ENCODE data around the gene KLHL29. TPM values are rescaled to one million over a fixed set of nuclear protein-coding genes. Genes with fewer than 3 reads are reported as not detected.
"Not testable (repeated sequence)": the region's sequence is repeated elsewhere in the genome, so short reads cannot be mapped to it uniquely, and the experiment has no call there.

The KLHL29 gene
- total RNA-seq, 1 experiment from 2014 or later = 7.7 TPM

DNA sequence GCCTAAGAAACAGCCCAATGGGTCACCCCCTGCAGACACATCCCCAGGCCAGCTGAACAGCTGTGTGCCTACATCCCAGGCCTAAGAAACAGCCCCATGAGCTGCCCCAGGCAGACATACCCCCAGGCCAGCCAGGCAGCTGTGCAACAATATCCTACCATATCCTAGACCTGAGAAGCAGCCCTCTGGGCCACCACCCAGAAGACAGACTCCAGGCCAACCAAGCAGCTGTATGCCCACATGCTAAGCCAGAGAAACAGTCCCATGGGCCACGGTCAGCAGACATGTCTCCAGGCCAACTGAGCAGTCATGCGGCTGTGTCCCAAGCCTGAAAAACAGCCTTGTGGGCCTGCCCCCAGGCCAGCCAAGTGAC is 336.5 kb downstream of the KLHL29 start:
- H3K9me3 ChIP-seq (ENCODE audit: control insufficient read depth, insufficient read depth, low read depth, low read length) = peaks cover 17% of the 10 kb centered on the region
- H3K27ac ChIP-seq (ENCODE audit: low read length) = no peak overlapping the region
- no peak for ATAC-seq
- intact Hi-C loops (cut with micrococcal nuclease; ENCODE audit: unreplicated experiment) (no loop called here), in situ Hi-C loops (cut with HindIII; ENCODE audit: low pct_unique_long_range_greater_than_20kb, low sequenced_read_pairs) (no loop called here)
- BruUV-seq (replicated peaks) = no TSS peak
- H3K4me1 ChIP-seq (ENCODE audit: control insufficient read depth, insufficient read depth, low read length) = no peaks in the 10 kb centered on the region
- ChIA-PET POLR2A (no interaction called here), CTCF (no interaction called here)
- no peak overlapping the region for H3K4me3 ChIP-seq (ENCODE audit: low read depth in 2 of 2, low read length in 2 of 2)
- TF ChIP-seq, protein P1, sequence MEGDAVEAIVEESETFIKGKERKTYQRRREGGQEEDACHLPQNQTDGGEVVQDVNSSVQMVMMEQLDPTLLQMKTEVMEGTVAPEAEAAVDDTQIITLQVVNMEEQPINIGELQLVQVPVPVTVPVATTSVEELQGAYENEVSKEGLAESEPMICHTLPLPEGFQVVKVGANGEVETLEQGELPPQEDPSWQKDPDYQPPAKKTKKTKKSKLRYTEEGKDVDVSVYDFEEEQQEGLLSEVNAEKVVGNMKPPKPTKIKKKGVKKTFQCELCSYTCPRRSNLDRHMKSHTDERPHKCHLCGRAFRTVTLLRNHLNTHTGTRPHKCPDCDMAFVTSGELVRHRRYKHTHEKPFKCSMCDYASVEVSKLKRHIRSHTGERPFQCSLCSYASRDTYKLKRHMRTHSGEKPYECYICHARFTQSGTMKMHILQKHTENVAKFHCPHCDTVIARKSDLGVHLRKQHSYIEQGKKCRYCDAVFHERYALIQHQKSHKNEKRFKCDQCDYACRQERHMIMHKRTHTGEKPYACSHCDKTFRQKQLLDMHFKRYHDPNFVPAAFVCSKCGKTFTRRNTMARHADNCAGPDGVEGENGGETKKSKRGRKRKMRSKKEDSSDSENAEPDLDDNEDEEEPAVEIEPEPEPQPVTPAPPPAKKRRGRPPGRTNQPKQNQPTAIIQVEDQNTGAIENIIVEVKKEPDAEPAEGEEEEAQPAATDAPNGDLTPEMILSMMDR (IDR thresholded peaks at IDR 0.05) = no peak
- no peak for TF ChIP-seq POLR2AphosphoS5 (IDR thresholded peaks at IDR 0.05; ENCODE audit: low read depth, low read length)
- TF ChIP-seq SIN3A (IDR thresholded peaks at IDR 0.05; ENCODE audit: borderline replicate concordance, insufficient read depth, low read depth, low read length) = no peak
- TF ChIP-seq, protein P2, sequence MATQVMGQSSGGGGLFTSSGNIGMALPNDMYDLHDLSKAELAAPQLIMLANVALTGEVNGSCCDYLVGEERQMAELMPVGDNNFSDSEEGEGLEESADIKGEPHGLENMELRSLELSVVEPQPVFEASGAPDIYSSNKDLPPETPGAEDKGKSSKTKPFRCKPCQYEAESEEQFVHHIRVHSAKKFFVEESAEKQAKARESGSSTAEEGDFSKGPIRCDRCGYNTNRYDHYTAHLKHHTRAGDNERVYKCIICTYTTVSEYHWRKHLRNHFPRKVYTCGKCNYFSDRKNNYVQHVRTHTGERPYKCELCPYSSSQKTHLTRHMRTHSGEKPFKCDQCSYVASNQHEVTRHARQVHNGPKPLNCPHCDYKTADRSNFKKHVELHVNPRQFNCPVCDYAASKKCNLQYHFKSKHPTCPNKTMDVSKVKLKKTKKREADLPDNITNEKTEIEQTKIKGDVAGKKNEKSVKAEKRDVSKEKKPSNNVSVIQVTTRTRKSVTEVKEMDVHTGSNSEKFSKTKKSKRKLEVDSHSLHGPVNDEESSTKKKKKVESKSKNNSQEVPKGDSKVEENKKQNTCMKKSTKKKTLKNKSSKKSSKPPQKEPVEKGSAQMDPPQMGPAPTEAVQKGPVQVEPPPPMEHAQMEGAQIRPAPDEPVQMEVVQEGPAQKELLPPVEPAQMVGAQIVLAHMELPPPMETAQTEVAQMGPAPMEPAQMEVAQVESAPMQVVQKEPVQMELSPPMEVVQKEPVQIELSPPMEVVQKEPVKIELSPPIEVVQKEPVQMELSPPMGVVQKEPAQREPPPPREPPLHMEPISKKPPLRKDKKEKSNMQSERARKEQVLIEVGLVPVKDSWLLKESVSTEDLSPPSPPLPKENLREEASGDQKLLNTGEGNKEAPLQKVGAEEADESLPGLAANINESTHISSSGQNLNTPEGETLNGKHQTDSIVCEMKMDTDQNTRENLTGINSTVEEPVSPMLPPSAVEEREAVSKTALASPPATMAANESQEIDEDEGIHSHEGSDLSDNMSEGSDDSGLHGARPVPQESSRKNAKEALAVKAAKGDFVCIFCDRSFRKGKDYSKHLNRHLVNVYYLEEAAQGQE (IDR thresholded peaks at IDR 0.05; ENCODE audit: insufficient read depth in 1 of 2, low read depth in 2 of 2, low read length in 1 of 2) = no peak
- no peak for TF ChIP-seq TCF7L2 (IDR thresholded peaks at IDR 0.05; ENCODE audit: low read depth, low read length)
- DNase-seq (ENCODE audit: low read depth, low spot score) = no peak
- H3K36me3 ChIP-seq (ENCODE audit: control insufficient read depth, insufficient read depth, low read length) = no peaks in the 10 kb centered on the region
- no peaks in the 10 kb centered on the region for H3K27me3 ChIP-seq (ENCODE audit: control insufficient read depth, insufficient read depth, low read length)

DNA sequence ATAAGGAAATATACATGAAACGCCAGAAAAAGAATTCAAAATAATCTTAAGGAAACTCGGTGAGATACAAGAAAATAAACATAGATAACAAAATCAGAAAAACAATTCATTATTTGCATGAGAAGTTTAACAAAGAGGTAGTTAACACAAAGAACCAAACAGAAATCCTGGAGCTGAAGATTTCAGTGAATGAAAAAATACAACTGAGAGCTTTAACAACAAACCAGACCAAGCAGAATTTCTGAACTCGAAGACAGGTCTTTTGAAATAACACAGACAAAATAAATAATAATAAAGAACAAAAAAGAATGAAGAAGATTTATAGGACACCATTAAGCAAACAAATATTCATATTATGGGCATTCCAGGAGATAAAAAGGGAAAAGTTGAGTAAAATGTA is 337.3 kb downstream of the KLHL29 start:
- ChIA-PET POLR2A (interaction anchor here (0.6 kb wide), 1 partner anchor 40 kb away, joined by 3 read pairs; no protein-coding TSS in a partner anchor), CTCF (no interaction called here)
- TF ChIP-seq POLR2AphosphoS5 (IDR thresholded peaks at IDR 0.05; ENCODE audit: low read depth, low read length) (no peak), TCF7L2 (IDR thresholded peaks at IDR 0.05; ENCODE audit: low read depth, low read length) (no peak), SIN3A (IDR thresholded peaks at IDR 0.05; ENCODE audit: borderline replicate concordance, insufficient read depth, low read depth, low read length) (no peak)
- TF ChIP-seq, protein P1 (IDR thresholded peaks at IDR 0.05) = no peak
- TF ChIP-seq, protein P2 (IDR thresholded peaks at IDR 0.05; ENCODE audit: insufficient read depth in 1 of 2, low read depth in 2 of 2, low read length in 1 of 2) = no peak
- H3K27ac ChIP-seq (ENCODE audit: low read length) = no peak overlapping the region
- H3K9me3 ChIP-seq (ENCODE audit: control insufficient read depth, insufficient read depth, low read depth, low read length) = peaks cover 17% of the 10 kb centered on the region
- no peak overlapping the region for H3K4me3 ChIP-seq (ENCODE audit: low read depth in 2 of 2, low read length in 2 of 2)
- intact Hi-C loops (cut with micrococcal nuclease; ENCODE audit: unreplicated experiment) = no loop called here
- H3K4me1 ChIP-seq (ENCODE audit: control insufficient read depth, insufficient read depth, low read length) = no peaks in the 10 kb centered on the region
- in situ Hi-C loops (cut with HindIII; ENCODE audit: low pct_unique_long_range_greater_than_20kb, low sequenced_read_pairs) = no loop called here
- no peaks in the 10 kb centered on the region for H3K36me3 ChIP-seq (ENCODE audit: control insufficient read depth, insufficient read depth, low read length)
- no TSS peak for BruUV-seq (replicated peaks)
- no peak for ATAC-seq
- H3K27me3 ChIP-seq (ENCODE audit: control insufficient read depth, insufficient read depth, low read length) = no peaks in the 10 kb centered on the region
- DNase-seq (ENCODE audit: low read depth, low spot score) = no peak

DNA sequence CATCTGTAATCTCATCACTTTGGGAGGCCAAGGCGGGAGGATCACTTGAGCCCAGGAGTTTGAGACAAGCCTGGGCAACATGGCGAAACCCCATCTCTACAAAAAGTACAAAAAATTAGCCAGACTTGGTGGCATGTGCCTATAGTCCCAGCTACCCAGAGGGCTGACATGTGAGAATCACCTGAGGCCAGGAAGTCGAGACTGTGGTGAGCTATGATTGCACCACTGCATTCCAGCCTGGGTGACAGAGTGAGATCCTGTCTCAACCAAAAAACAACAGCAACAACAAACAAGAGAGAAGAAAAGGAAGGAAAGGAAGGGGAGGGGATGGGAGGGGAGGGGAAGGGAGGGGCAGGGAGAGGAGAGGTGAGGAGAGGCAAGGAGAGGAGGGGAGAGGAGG is 338.1 kb downstream of the KLHL29 start:
- H3K27ac ChIP-seq (ENCODE audit: low read length); POLR2A ChIA-PET; intact Hi-C loops (cut with micrococcal nuclease; ENCODE audit: unreplicated experiment); H3K36me3 ChIP-seq (ENCODE audit: control insufficient read depth, insufficient read depth, low read length); in situ Hi-C loops (cut with HindIII; ENCODE audit: low pct_unique_long_range_greater_than_20kb, low sequenced_read_pairs); H3K4me1 ChIP-seq (ENCODE audit: control insufficient read depth, insufficient read depth, low read length); DNase-seq (ENCODE audit: low read depth, low spot score); H3K4me3 ChIP-seq (ENCODE audit: low read depth in 2 of 2, low read length in 2 of 2); CTCF ChIA-PET; BruUV-seq (replicated peaks); ATAC-seq; H3K27me3 ChIP-seq (ENCODE audit: control insufficient read depth, insufficient read depth, low read length): not testable (repeated sequence)
- H3K9me3 ChIP-seq (ENCODE audit: control insufficient read depth, insufficient read depth, low read depth, low read length) = peaks cover 17% of the 10 kb centered on the region

Data from Panc1 (cell line).